NT2/D1 (cell line): ENCODE measurements around the gene CMC4.

ENCODE experiments used
- DNase-seq: peaks from one replicate; pipeline ENCODE4 v3.0.0-alpha.2; 2011; ENCODE audit warnings: low read depth, low spot score
- H3K27me3 ChIP-seq: 2 replicates; pipeline ENCODE4 v1.6.0; 2011; ENCODE audit warnings: mild to moderate bottlenecking; ENCODE audit not compliant: insufficient read length, insufficient read depth
- H3K36me3 ChIP-seq: 2 replicates; pipeline ENCODE4 v1.6.1; 2011; ENCODE audit warnings: mild to moderate bottlenecking, low read length, mixed read lengths; ENCODE audit not compliant: insufficient read depth, insufficient read length
- H3K4me1 ChIP-seq: 2 replicates; pipeline ENCODE4 v1.5.1; 2011; ENCODE audit not compliant: insufficient read depth, insufficient read length
- H3K4me3 ChIP-seq: 2 replicates; pipeline ENCODE4 v1.5.1; 2011; ENCODE audit warnings: low read depth; ENCODE audit not compliant: insufficient read length
- H3K9ac ChIP-seq: 2 replicates; pipeline ENCODE4 v1.6.0; 2011; ENCODE audit warnings: low read depth; ENCODE audit not compliant: insufficient read length
- H3K9me3 ChIP-seq: 2 replicates; pipeline ENCODE4 v1.5.1; 2011; ENCODE audit warnings: mild to moderate bottlenecking, low read length; ENCODE audit not compliant: insufficient read depth
- SUZ12 ChIP-seq: IDR thresholded peaks from 2 replicates; pipeline ENCODE4 v1.6.1; 2011; ENCODE audit not compliant: insufficient read length, insufficient read depth; ENCODE audit errors: extremely low read depth
- YY1 ChIP-seq: IDR thresholded peaks from 2 replicates; pipeline ENCODE4 v1.6.1; 2011; ENCODE audit not compliant: insufficient read length, insufficient read depth
- ZNF274 ChIP-seq: IDR thresholded peaks from 2 replicates; pipeline ENCODE4 v1.6.1; 2011; ENCODE audit warnings: mild to moderate bottlenecking, low read depth, low read length

The CMC4 gene, protein sequence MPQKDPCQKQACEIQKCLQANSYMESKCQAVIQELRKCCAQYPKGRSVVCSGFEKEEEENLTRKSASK

DNA sequence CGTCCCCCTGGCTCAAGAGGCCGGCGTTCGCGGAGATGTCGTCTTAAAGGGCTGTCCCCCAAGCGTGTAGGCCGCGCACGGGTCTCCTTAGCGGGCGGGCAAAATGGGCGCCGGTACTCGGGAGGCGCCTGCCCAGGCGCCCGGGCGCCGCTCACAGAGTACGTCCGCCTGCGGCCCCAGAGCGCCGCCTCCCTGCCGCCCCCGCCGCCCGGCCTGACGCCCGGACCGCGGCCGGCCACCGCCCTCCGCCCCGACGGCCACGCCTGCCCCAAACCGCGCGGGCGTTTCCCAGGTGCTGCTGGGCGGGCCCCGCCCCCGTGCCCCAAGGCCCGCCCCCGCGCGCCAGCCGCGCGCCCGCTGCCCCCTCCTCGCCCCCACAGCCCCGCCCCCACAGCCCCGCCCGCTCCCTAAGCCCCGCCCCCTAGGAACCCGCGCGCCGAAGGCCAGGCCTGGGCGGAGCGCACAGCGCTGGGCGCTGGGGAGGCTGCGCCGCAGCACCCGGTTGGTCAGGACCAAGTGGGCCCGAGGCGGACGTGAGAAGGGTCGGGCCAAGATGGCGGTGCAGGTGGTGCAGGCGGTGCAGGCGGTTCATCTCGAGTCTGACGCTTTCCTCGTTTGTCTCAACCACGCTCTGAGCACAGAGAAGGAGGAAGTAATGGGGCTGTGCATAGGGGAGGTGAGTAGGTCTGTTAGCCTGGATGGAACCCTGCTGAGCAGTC lies at the start of gene CMC4, which contains the start of the genes BRCC3 and MTCP1:
CMC4 (minus strand) TSS at position 162 of the 719 bp plus-strand sequence. CDS start 7,113 bp downstream, outside the sequence.
BRCC3 (plus strand) TSS at position 534 of the 719 bp plus-strand sequence; CDS start at position 554, 20 bp downstream.
MTCP1 (minus strand) TSS at position 162 of the 719 bp plus-strand sequence. CDS start 5,126 bp downstream, outside the sequence.
- no peak for TF ChIP-seq SUZ12
- TF ChIP-seq ZNF274: no peak
- H3K9ac ChIP-seq: peak within 1 kb of the TSS; percentile 91
- no peaks in the 10 kb centered on the region for H3K27me3 ChIP-seq
- DNase-seq: peak; percentile 42
- peak within 1 kb of the TSS; percentile 73 for H3K4me3 ChIP-seq
- H3K4me1 ChIP-seq: no peaks in the 10 kb centered on the region
- H3K36me3 ChIP-seq: peaks cover 11% of the 10 kb centered on the region
- H3K9me3 ChIP-seq: no peaks in the 10 kb centered on the region

DNA sequence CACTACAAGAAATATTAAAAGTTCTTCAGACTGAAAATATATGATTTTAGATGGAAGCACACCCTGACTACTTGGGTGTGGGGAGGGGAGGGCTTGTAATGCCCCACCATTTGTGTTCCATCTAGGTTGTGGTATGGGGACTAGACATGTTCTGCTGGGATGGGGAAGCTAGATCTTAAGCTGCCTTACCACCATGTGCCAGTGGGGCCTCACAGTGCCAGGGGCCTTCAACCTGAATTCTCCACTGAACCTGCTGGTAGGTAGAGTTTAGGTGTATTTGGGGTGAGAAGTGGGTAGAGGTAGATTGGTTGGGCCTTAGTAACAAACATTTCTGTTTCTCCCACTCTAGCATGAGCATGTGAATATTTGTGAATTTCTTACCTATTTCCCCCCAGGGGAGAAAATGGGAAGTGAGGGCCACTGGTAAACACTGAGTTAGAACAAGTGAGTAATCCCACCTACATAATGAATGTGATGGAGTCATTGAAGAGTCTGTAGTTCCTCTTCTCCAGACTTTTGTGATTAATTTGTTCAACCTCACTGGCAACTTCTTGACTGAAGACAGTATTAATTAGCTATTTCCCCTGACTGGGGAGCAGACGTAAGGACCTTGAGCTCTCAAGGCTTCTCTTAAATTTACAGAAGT lies 44.4 kb upstream of the CMC4 start:
- H3K4me3 ChIP-seq: no peak overlapping the region
- H3K36me3 ChIP-seq: peaks cover 3% of the 10 kb centered on the region
- TF ChIP-seq SUZ12 (no peak), ZNF274 (no peak), YY1 (no peak)
- no peaks in the 10 kb centered on the region for H3K4me1 ChIP-seq
- no peak overlapping the region for H3K9ac ChIP-seq
- no peaks in the 10 kb centered on the region for H3K9me3 ChIP-seq
- no peaks in the 10 kb centered on the region for H3K27me3 ChIP-seq
- DNase-seq: no peak

DNA sequence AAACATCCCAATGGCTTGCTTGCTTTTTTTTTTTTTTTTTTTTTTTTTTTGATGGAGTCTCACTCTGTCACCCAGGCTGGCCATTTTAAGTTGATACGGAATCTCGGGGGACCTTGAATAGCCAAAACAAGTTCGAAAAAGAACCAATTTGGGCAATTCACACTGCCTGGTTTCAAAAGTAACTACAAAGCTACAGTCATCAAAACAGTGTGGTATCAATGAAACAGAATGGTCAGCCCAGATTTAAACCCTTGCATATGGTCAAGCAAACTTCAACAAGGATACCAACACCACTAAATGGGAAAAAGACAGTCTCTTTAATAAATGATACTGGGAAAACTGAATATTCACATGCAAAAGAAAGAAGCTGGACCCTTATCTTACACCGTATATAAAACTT lies 42.2 kb upstream of the CMC4 start:
- Histone ChIP-seq H3K9me3 (no peaks in the 10 kb centered on the region), H3K4me1 (no peaks in the 10 kb centered on the region), H3K4me3 (no peak overlapping the region), H3K36me3 (no peaks in the 10 kb centered on the region), H3K27me3 (no peaks in the 10 kb centered on the region), H3K9ac (no peak overlapping the region)
- DNase-seq: no peak
- TF ChIP-seq SUZ12: no peak
- TF ChIP-seq YY1: no peak
- TF ChIP-seq ZNF274: no peak

DNA sequence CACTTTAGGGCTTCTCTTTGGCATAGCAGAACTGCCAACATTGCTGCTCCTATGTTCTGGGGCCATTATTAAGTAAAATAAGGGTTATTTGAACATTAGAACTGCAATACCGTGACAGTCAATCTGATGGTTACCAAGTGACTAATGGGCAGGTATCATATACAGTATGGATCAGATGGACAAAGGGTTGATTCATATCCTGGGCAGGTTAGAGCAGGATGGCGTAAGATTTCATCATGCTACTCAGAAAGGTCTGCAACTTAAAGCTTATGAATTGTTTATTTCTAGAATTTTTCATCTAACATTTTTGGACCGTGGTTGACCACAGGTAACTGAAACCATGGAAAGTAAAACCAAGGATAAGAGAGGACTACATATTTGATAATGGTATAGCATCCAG lies 41.2 kb upstream of the CMC4 start:
- Histone ChIP-seq H3K36me3 (no peaks in the 10 kb centered on the region), H3K9me3 (no peaks in the 10 kb centered on the region), H3K4me1 (no peaks in the 10 kb centered on the region), H3K27me3 (no peaks in the 10 kb centered on the region), H3K4me3 (no peak overlapping the region), H3K9ac (no peak overlapping the region)
- no peak for DNase-seq
- TF ChIP-seq ZNF274 (no peak), YY1 (no peak), SUZ12 (no peak)

DNA sequence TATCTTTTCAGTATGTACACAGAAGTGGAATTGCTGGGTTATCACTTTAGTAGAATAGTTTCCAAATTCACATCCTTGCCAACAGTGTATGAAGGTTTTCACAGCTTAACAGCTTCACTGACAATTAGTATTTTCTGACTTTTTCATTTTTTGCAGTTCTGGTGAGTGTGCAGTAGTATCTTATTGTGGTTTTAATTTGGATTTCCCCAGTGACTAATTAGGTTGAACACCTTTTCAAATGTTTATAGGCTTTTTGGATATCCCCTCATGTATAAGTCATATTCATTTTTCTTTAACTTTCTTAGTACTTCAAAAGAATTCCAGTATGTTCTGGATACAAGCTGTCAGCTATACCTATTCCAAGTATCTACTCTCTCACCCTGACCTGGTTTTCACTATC lies 37.5 kb upstream of the CMC4 start:
- Histone ChIP-seq H3K9ac (no peak overlapping the region), H3K36me3 (no peaks in the 10 kb centered on the region), H3K27me3 (no peaks in the 10 kb centered on the region), H3K4me3 (no peak overlapping the region), H3K4me1 (no peaks in the 10 kb centered on the region), H3K9me3 (no peaks in the 10 kb centered on the region)
- TF ChIP-seq YY1: no peak
- TF ChIP-seq SUZ12: no peak
- TF ChIP-seq ZNF274: no peak
- DNase-seq: no peak

DNA sequence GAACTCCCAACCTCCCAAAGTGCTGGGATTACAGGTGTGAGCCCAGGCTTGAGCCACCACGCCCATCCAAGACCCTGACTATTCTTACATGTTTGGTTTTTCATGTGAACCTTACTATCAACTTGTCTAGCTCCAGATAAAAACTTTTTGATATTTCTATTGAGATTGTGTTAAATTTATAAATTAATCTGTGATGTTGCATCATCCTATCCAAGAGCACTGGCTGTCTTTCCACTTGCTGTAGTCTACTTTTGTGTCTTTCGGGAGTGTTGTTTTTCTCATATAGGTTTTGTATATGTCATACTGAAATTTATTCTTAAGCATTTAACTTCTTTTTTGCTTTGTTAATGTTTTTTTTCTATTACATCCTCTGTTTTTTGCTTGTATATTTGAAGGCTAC lies 35.0 kb upstream of the CMC4 start:
- Histone ChIP-seq H3K27me3 (no peaks in the 10 kb centered on the region), H3K36me3 (no peaks in the 10 kb centered on the region), H3K4me3 (no peak overlapping the region), H3K9ac (no peak overlapping the region), H3K9me3 (no peaks in the 10 kb centered on the region), H3K4me1 (no peaks in the 10 kb centered on the region)
- DNase-seq: no peak
- TF ChIP-seq ZNF274 (no peak), YY1 (no peak), SUZ12 (no peak)

DNA sequence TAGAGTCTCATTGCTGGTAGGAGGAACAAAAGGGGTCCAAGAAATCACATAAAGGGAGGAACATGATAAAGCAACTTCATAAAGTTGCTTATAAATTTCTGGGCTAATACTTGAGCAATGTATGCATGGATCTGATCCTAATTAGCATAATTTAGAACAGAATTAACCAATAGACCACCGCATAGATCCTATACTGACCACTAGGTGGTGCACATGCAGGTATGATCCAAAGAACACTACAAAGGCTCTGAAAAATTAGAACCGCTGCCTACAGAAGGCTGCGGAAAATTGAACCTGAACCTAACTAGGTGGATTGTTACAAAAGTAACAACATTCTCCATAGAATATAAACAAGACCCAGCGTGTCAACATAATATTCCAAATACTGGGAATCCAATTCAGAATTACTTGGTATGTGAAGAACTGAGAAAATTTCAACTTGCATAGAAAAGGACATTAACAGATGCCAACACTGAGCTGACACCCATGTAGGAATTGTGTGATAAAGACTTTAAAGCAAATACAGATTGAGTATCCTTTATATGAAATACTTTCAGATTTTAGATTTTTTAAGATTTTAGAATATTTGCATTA lies 23.6 kb upstream of the CMC4 start:
- no peak overlapping the region for H3K4me3 ChIP-seq
- no peaks in the 10 kb centered on the region for H3K27me3 ChIP-seq
- peaks cover 11% of the 10 kb centered on the region for H3K36me3 ChIP-seq
- TF ChIP-seq YY1 (no peak), SUZ12 (no peak), ZNF274 (no peak)
- H3K9ac ChIP-seq: no peak overlapping the region
- H3K4me1 ChIP-seq: no peaks in the 10 kb centered on the region
- no peaks in the 10 kb centered on the region for H3K9me3 ChIP-seq
- DNase-seq: no peak
